Measurements from ENCODE around the gene TNNC2. TPM values are rescaled to one million over a fixed set of nuclear protein-coding genes. Genes with fewer than 3 reads are reported as not detected.
A peak's percentile ranks its signal among the peaks of the same experiment; 100 is the strongest.

The TNNC2 gene
- total and polyA plus RNA-seq, 2 of the 13 experiments (the other 11 are each of a cell fraction or from before 2014, with no cell fraction given): 1.8 to 4.7 TPM

DNA sequence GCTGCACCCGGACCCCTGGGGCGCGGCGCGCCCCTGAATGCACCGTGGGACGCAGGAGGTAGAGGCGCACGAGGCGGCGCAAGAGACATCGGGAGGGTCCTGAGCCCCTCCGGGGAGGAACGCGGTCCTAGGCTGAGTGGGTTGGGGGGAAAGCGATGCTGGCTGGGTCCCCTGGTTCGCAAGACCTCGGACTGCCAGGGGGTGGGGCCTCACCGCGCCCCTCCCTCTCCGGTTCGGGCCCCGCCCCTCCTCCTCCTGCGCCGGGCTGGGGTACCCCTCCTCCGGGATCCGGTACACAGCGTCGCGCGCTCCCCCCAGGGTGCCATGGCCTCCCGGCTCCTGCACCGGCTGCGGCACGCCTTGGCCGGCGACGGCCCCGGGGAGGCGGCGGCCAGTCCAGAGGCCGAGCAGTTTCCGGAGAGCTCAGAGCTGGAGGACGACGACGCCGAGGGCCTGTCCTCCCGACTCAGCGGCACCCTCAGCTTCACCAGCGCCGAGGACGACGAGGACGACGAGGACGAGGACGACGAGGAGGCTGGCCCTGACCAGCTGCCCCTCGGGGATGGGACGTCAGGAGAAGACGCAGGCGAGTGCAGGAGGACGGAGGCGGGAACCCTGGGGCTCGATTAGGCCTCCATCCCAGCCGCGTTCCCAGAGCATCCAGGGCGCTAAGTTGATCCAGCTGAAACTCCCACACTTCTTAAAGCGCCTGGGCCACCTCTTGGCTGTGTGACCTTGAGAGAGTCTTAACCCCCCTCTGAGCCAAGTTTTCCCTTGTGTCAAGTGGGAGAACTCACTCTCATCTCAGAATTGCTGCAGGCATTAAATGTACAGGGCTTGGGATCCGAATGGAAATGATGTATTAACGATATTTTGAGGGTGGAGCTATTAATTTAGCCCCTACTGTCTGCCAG is 7.0 kb upstream of the TNNC2 start (continued):
- TF ChIP-seq, protein P1, sequence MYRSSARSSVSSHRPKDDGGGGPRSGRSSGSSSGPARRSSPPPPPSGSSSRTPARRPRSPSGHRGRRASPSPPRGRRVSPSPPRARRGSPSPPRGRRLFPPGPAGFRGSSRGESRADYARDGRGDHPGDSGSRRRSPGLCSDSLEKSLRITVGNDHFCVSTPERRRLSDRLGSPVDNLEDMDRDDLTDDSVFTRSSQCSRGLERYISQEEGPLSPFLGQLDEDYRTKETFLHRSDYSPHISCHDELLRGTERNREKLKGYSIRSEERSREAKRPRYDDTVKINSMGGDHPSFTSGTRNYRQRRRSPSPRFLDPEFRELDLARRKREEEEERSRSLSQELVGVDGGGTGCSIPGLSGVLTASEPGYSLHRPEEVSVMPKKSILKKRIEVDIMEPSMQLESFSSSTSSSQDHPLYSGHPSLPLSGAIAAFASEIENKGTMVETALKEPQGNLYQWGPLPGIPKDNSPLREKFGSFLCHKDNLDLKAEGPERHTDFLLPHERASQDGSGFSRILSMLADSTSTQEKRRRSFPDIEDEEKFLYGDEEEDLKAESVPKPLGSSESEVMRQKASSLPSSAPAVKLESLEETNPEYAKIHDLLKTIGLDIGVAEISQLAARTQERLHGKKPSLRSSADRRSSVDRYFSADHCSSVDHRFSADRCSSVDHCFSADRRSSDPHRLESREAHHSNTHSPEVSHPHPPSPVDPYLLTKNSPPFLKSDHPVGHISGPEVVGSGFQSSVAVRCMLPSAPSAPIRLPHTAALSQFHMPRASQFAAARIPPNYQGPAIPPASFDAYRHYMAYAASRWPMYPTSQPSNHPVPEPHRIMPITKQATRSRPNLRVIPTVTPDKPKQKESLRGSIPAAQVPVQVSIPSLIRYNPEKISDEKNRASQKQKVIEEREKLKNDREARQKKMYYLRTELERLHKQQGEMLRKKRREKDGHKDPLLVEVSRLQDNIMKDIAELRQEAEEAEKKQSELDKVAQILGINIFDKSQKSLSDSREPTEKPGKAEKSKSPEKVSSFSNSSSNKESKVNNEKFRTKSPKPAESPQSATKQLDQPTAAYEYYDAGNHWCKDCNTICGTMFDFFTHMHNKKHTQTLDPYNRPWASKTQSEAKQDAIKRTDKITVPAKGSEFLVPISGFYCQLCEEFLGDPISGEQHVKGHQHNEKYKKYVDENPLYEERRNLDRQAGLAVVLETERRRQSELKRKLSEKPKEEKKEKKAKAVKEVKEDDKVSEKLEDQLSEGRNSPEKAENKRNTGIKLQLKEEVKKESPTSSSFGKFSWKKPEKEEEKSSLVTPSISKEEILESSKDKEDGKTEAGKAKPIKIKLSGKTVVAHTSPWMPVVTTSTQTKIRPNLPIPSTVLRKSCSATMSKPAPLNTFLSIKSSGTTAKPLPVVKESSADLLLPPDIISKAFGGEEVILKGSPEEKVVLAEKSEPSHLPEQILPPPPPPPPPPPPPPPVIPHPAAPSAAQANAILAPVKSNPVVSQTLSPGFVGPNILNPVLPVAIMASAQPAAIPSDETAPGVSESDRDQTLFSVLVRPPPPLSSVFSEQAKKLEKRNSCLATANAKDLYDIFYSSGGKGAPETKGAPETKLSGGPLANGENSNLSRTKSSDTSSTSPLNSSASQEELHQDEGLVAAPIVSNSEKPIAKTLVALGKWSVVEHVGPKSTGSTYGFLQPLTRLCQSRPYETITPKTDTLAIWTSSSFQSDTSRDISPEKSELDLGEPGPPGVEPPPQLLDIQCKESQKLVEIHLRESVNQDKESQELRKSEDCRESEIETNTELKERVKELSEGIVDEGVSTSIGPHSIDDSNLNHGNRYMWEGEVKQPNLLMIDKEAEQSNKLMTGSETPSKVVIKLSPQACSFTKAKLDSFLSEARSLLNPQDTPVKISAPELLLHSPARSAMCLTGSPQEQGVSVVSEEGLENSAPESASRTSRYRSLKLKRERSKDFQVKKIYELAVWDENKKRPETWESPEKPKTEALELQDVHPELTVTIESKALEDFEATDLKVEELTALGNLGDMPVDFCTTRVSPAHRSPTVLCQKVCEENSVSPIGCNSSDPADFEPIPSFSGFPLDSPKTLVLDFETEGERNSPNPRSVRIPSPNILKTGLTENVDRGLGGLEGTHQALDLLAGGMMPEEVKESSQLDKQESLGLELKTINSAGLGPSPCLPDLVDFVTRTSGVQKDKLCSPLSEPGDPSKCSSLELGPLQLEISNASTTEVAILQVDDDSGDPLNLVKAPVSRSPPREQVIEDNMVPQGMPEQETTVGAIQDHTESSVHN (CRISPR knock-in tag; IDR thresholded peaks at IDR 0.05): no peak
- TF ChIP-seq MED13 (CRISPR knock-in tag; IDR thresholded peaks at IDR 0.05) (peak; percentile 49; the same call in 1 of the 2 replicates), ZNF557 (CRISPR knock-in tag; IDR thresholded peaks at IDR 0.05) (no peak), RARA (CRISPR knock-in tag; IDR thresholded peaks at IDR 0.05) (no peak), CENPX (CRISPR knock-in tag; IDR thresholded peaks at IDR 0.05) (no peak), ZNF629 (CRISPR knock-in tag; conservative IDR thresholded peaks at IDR 0.05) (0 out of 2 replicates have a peak, but pooled peaks have one; percentile 6), ZNF567 (CRISPR knock-in tag; IDR thresholded peaks at IDR 0.05; ENCODE audit: borderline replicate concordance) (peak; percentile 78; the same call in 1 of the 2 replicates), ZNF713 (CRISPR knock-in tag; IDR thresholded peaks at IDR 0.05) (0 out of 2 replicates have a peak, but pooled peaks have one; percentile 39), POGZ (CRISPR knock-in tag; IDR thresholded peaks at IDR 0.05) (peak; percentile 26; the same call in 1 of the 2 replicates), EED (CRISPR knock-in tag; IDR thresholded peaks at IDR 0.05) (peak; percentile 21; the same call in 1 of the 2 replicates), IKZF4 (CRISPR knock-in tag; IDR thresholded peaks at IDR 0.05; ENCODE audit: borderline replicate concordance, low read depth, not compliant biosample characterization) (peak; percentile 68), TSC22D2 (CRISPR knock-in tag; IDR thresholded peaks at IDR 0.05; ENCODE audit: borderline replicate concordance) (0 out of 2 replicates have a peak, but pooled peaks have one; percentile 70)
- TF ChIP-seq, protein P2, sequence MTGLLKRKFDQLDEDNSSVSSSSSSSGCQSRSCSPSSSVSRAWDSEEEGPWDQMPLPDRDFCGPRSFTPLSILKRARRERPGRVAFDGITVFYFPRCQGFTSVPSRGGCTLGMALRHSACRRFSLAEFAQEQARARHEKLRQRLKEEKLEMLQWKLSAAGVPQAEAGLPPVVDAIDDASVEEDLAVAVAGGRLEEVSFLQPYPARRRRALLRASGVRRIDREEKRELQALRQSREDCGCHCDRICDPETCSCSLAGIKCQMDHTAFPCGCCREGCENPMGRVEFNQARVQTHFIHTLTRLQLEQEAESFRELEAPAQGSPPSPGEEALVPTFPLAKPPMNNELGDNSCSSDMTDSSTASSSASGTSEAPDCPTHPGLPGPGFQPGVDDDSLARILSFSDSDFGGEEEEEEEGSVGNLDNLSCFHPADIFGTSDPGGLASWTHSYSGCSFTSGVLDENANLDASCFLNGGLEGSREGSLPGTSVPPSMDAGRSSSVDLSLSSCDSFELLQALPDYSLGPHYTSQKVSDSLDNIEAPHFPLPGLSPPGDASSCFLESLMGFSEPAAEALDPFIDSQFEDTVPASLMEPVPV (CRISPR knock-in tag; IDR thresholded peaks at IDR 0.05): peak; percentile 50; the same call in 1 of the 2 replicates
- TF ChIP-seq, protein P3, sequence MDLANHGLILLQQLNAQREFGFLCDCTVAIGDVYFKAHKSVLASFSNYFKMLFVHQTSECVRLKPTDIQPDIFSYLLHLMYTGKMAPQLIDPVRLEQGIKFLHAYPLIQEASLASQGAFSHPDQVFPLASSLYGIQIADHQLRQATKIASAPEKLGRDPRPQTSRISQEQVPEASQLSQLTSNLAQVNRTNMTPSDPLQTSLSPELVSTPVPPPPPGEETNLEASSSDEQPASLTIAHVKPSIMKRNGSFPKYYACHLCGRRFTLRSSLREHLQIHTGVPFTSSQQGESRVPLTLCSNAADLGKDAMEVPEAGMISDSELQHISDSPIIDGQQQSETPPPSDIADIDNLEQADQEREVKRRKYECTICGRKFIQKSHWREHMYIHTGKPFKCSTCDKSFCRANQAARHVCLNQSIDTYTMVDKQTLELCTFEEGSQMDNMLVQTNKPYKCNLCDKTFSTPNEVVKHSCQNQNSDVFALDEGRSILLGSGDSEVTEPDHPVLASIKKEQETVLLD (CRISPR knock-in tag; IDR thresholded peaks at IDR 0.05; ENCODE audit: low read depth): peak; percentile 81; the same call in 1 of the 2 replicates
